Measurements from ENCODE around the gene HPCA. TPM values are rescaled to one million over a fixed set of nuclear protein-coding genes. Genes with fewer than 3 reads are reported as not detected.

Gene HPCA
- total and polyA plus RNA-seq, 2 of the 8 experiments (the other 6 are each of a cell fraction or from before 2014, with no cell fraction given): 0.70 to 1.4 TPM

- H3K9me3 ChIP-seq (ENCODE audit: insufficient read depth in 2 of 2, low read depth in 1 of 2, low read length in 1 of 2): no peaks in the 10 kb centered on the region
- H3K14ac ChIP-seq (ENCODE audit: insufficient read length): no peak overlapping the region
- no peak overlapping the region for H3K18ac ChIP-seq (ENCODE audit: extremely low read depth, low read length)
- no peak overlapping the region for H3K56ac ChIP-seq (replicated peaks; ENCODE audit: insufficient read length, low read depth, low read length)
- peaks cover 0 to 2% of the 10 kb centered on the region in 2 experiments for H4K20me1 ChIP-seq (replicated peaks in 1 of 2; ENCODE audit: control insufficient read depth in 1 of 2, insufficient read depth in 2 of 2, low read length in 2 of 2)
- H4K8ac ChIP-seq (ENCODE audit: extremely low read depth, insufficient read depth, low read length): no peak overlapping the region
- no peak overlapping the region for H2BK12ac ChIP-seq (ENCODE audit: low read depth, low read length)
- no peak for FAIRE-seq
- ChIA-PET POLR2A (ENCODE audit: partially characterized antibody) (interaction anchor here (1.2 to 1.6 kb wide), 4 partner anchors 9 to 42 kb away, joined by 4 to 8 read pairs (median 6); partner anchors contain the start of genes FNDC5, S100PBP and YARS1), CTCF (ENCODE audit: partially characterized antibody) (interaction anchor here (1.3 to 3.6 kb wide), 4 partner anchors 10 to 34 kb away, joined by 3 to 11 read pairs (median 4); no protein-coding TSS in a partner anchor)
- no peaks in the 10 kb centered on the region for H3K27me3 ChIP-seq (replicated peaks in 1 of 4; ENCODE audit: control insufficient read depth in 3 of 4, extremely low read depth in 1 of 4, insufficient read depth in 3 of 4, low read length in 3 of 4)
- H2AFZ ChIP-seq (ENCODE audit: low read length): no peak overlapping the region
- no peak overlapping the region for H3K27ac ChIP-seq (ENCODE audit: low read depth, low read length)
- no peak overlapping the region for H3K23ac ChIP-seq (ENCODE audit: insufficient read length)
- H2BK15ac ChIP-seq (ENCODE audit: low read length): no peak overlapping the region
- no peak overlapping the region for H4K91ac ChIP-seq (replicated peaks; ENCODE audit: insufficient read length, low read length)
- no peak overlapping the region for H3K9ac ChIP-seq (replicated peaks in 1 of 4; ENCODE audit: extremely low read depth in 1 of 4, low read depth in 3 of 4, low read length in 3 of 4)
- no peak for DNase-seq (ENCODE audit: low read depth in 1 of 2, low spot score in 2 of 2)
- peaks cover 7 to 50% (median 15%) of the 10 kb centered on the region in 4 experiments; a peak in 6 of 8 replicates for H3K36me3 ChIP-seq (ENCODE audit: control insufficient read depth in 2 of 4, insufficient read depth in 4 of 4, low read length in 3 of 4)
- 91% methylated on average over 7 of the region's 7 CpGs; no CpG with 5 or more reads in 1 of the 2 experiments for WGBS, 2 experiments (ENCODE audit: extremely low coverage in 1 of 2, insufficient coverage in 1 of 2, insufficient read length in 1 of 2, insufficient replicate concordance in 2 of 2, low coverage in 1 of 2, low lambda C conversion rate in 2 of 2, missing lambda C conversion rate in 1 of 2)
- H3K4me1 ChIP-seq (replicated peaks in 1 of 4; ENCODE audit: control insufficient read depth in 3 of 4, insufficient read depth in 4 of 4, low read length in 3 of 4): no peaks in the 10 kb centered on the region
- no peaks in the 10 kb centered on the region for H3K23me2 ChIP-seq (ENCODE audit: low read depth, low read length)
- H3K4ac ChIP-seq (replicated peaks; ENCODE audit: insufficient read length, low read depth, low read length): no peak overlapping the region
- no peaks in the 10 kb centered on the region for H3K79me2 ChIP-seq (ENCODE audit: control insufficient read depth in 1 of 2, insufficient read depth in 2 of 2, low read length in 2 of 2)
- no peak overlapping the region for H2AK5ac ChIP-seq (ENCODE audit: low read depth, low read length)
- H3K4me2 ChIP-seq (ENCODE audit: insufficient read depth in 1 of 2, low read depth in 2 of 2, low read length in 2 of 2): no peak overlapping the region
- H3K4me3 ChIP-seq (ENCODE audit: extremely low read depth in 1 of 4, insufficient read depth in 2 of 4, low read depth in 3 of 4, low read length in 4 of 4): no peak overlapping the region
- no peak for TF ChIP-seq BACH1 (IDR thresholded peaks at IDR 0.05; ENCODE audit: low read length)
- no peak for TF ChIP-seq ASH2L (IDR thresholded peaks at IDR 0.05; ENCODE audit: low read length)
- no peak for TF ChIP-seq FOSL1 (IDR thresholded peaks at IDR 0.05; ENCODE audit: insufficient read depth, low read depth, low read length)
- no peak for TF ChIP-seq POLR2A (IDR thresholded peaks at IDR 0.05; ENCODE audit: control extremely low read depth in 1 of 2, low read depth in 2 of 2, low read length in 2 of 2)
- no peak for TF ChIP-seq KDM4A (IDR thresholded peaks at IDR 0.05; ENCODE audit: low read depth, low read length, severe bottlenecking)
- TF ChIP-seq POLR2AphosphoS5 (IDR thresholded peaks at IDR 0.05; ENCODE audit: low read depth, low read length): no peak
- no peak for TF ChIP-seq POU5F1 (IDR thresholded peaks at IDR 0.05; ENCODE audit: low read depth, low read length)
- TF ChIP-seq ATF3 (IDR thresholded peaks at IDR 0.05; ENCODE audit: insufficient read depth, low read depth, low read length): no peak
- H3K79me1 ChIP-seq (ENCODE audit: low read depth, low read length): no peaks in the 10 kb centered on the region
- no peak overlapping the region for H2BK20ac ChIP-seq (ENCODE audit: low read length)
- no peak overlapping the region for H2BK5ac ChIP-seq (ENCODE audit: low read depth, low read length)
- H4K5ac ChIP-seq (ENCODE audit: insufficient read length, low read depth, low read length): no peak overlapping the region
- H2BK120ac ChIP-seq (replicated peaks; ENCODE audit: low read depth, low read length): no peak overlapping the region
Measured at GRCh38 chr1:32858791-32859190, 27.5 kb upstream of the HPCA start.
